ENCODE results near the gene MAML3.

MAML3 gene

GRCh38 chr4:139828966-139829664 is 324.9 kb downstream of the MAML3 start:
- DNase-seq = no peak

GRCh38 chr4:139826426-139826825 is 327.6 kb downstream of the MAML3 start:
- DNase-seq = no peak

GRCh38 chr4:139825523-139826014 is 328.4 kb downstream of the MAML3 start:
- DNase-seq = no peak

- no peak for DNase-seq
These were observed 329.0 kb downstream of the MAML3 start for GRCh38 chr4:139824882-139825522.

DNA sequence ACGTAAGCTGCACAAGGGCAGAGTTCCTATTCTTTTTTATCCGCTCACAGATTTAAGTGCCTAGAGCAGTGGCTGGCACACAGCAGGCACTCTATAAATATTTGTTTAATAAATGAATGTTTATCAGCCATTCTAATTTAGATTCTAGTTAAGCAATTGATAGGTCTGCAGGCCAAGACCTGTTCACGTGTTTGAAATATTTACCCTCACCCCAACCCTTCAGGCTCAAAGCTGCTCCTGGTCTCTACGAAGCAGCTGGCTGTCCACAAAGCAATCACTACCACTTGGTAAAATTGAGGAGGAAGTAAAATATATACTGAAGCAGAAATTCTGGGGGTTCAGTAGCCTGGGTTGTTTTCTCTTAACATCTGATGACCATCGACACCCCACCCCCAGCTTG is 330.2 kb downstream of the MAML3 start:
- no peak for DNase-seq

DNA sequence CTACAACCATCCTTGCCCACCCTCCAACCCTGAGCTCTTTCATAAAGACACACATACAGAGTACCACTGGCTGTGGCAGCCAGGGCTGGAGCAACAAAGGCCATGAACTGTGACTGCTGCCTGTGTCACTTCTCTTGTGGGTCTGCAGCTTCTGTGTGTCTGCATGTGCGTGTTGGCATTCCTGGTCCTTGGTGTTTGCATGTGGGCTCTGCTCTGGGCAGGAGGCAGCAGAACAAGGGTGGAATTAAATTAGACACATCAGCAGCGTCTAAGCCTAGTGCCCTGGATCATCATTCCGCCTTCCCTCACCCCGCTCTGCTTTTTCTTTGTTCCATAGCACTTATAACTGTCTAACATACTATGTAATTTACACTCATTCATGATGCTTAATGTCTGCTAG is 330.6 kb downstream of the MAML3 start:
- no peak for DNase-seq

DNA sequence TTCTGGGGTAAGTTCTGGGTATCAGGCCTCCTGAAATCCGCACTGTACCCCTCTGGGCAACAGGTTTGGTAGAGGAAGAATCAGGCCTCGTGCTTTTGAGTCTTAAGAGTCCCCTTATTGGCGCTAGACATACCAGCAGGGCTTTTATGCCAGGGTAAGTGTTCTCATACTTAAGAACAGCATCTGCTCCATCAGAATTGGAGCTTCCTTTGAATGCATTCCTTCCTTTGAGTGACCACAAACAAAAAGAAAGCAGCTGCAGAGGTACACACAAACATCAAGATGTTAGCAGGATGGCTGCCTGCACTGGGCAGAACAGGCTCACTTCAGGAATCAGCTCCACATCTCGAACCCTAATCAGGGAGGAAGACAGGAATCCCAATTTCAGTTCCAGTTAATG is 331.6 kb downstream of the MAML3 start:
- no peak for DNase-seq

GRCh38 chr4:139819082-139819481 is 334.9 kb downstream of the MAML3 start:
- no peak for DNase-seq

GRCh38 chr4:139817657-139818452 is 336.1 kb downstream of the MAML3 start:
- no peak for DNase-seq

GRCh38 chr4:139816856-139817255 is 337.1 kb downstream of the MAML3 start:
- no peak for DNase-seq

GRCh38 chr4:139815778-139816601 is 338.0 kb downstream of the MAML3 start:
- DNase-seq = no peak

GRCh38 chr4:139814323-139815015 is 339.5 kb downstream of the MAML3 start:
- no peak for DNase-seq

- no peak for DNase-seq
These were observed 340.1 kb downstream of the MAML3 start for GRCh38 chr4:139813881-139814280.

DNA sequence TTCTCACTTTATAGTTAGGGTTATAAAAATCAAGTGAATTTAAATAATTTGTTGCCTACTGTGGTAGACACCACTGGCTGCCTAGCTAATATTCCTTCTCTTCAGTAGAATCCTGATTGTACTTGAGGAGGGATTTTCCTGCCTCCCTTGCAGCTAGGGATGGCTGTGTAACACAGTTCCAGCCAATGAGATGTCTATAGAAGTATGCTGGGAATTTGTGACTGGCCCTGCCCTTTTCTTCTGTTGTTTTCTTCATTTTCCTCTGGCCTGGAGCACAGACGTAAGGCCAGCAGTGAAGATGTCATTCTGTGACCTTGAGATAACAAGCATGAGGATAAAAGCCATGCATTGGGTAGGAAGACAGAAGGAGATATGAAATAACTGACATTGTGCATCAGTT is 343.3 kb downstream of the MAML3 start:
- DNase-seq = no peak

- DNase-seq = no peak
These were observed 344.2 kb downstream of the MAML3 start for GRCh38 chr4:139809757-139810140.

- DNase-seq = no peak
These were observed 344.9 kb downstream of the MAML3 start for GRCh38 chr4:139808808-139809756.

GRCh38 chr4:139808381-139808807 is 345.6 kb downstream of the MAML3 start:
- DNase-seq = no peak

- DNase-seq = no peak
These were observed 346.5 kb downstream of the MAML3 start for GRCh38 chr4:139807483-139807882.

DNA sequence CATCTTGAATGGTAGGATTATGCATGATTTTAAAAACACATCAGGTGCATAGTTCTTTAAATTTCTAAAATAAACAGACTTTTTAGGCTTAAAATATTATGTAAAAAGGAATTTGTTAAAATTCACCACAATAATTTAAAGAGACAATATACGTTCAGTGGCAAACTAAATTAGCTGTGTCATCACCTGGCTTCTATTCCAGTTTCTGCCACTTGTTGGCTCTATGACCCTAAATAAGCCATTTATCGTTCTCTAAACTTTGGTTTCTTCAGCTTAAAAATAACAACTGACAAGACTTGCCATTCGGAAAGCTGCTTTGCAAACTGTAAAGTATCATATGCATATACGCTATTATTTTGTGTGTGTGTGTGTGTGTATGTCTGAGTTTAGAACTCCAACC is 347.1 kb downstream of the MAML3 start:
- DNase-seq = no peak

DNA sequence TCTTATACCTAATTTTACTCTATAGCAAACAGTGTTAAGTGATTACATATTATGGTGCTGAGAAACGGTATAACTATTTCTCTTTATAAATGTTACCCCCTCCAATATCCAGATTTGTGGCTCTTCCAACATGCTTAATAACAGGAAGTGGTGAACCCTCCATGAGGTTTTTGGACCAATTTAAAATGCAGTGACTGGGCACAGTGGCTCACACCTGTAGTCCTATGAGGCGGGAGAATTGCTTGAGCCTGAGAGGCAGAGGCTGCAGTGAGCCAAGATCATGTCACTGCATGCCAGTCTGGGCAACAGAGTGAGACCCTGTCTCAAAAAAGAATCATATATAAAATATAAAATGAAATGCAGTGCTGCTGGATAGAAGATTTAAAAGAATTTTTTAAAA is 351.1 kb downstream of the MAML3 start:
- peak; percentile 28 for DNase-seq

DNA sequence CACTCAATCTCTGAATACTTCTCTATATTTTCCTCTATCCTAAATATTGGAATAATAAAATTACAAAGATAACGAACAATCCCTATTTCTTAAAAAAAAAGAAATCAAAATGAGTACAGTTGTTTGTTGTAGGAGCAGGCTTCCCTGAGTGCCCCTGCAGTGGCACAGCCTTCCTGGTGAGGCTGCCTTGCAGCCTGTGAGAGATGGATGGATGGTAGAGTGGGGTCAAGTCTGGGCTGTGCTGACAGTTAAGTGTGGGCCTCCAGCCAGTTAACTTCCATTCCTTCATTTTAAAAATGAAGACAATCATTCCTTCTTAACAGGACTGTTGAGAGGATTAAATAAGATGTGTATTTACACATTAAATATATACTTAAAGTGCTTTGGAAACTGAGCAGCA is 351.5 kb downstream of the MAML3 start:
- DNase-seq = no peak
